IPS DF 6.9 (cell line): ENCODE results near the gene TNRC18.

Experiments
- DNase-seq: peaks from one replicate; pipeline ENCODE4 v3.0.0-alpha.2; 2013; ENCODE audit warnings: low read depth, low spot score
- H3K27ac ChIP-seq: one replicate; pipeline ENCODE4 v1.5.1; 2013; ENCODE audit warnings: low read length, control low read depth
- H3K27me3 ChIP-seq: 2 replicates; pipeline ENCODE4 v1.6.1; 2013; ENCODE audit warnings: mild to moderate bottlenecking, low read length; ENCODE audit not compliant: control insufficient read depth, insufficient read depth
- H3K36me3 ChIP-seq: 2 replicates; pipeline ENCODE4 v1.6.1; 2013; ENCODE audit warnings: low read length; ENCODE audit not compliant: control insufficient read depth, insufficient read depth
- H3K4me1 ChIP-seq: 2 replicates; pipeline ENCODE4 v1.6.1; 2013; ENCODE audit warnings: low read length; ENCODE audit not compliant: control insufficient read depth, insufficient read depth
- H3K4me3 ChIP-seq: 2 replicates; pipeline ENCODE4 v1.5.1; 2013; ENCODE audit warnings: mild to moderate bottlenecking, low read length
- H3K9me3 ChIP-seq: 2 replicates; pipeline ENCODE4 v1.6.1; 2013; ENCODE audit warnings: low read length, inconsistent platforms; ENCODE audit not compliant: control insufficient read depth, insufficient read depth
- WGBS: extraction: QIAGEN DNeasy Blood & Tissue Kit; methylation state at CpG from one replicate; pipeline ENCODE4 v1.1.7; 2013; ENCODE audit warnings: mixed read lengths, missing lambda C conversion rate; ENCODE audit not compliant: insufficient read length, insufficient coverage; 5-methylcytosine and 5-hydroxymethylcytosine counted together

Gene TNRC18

DNA sequence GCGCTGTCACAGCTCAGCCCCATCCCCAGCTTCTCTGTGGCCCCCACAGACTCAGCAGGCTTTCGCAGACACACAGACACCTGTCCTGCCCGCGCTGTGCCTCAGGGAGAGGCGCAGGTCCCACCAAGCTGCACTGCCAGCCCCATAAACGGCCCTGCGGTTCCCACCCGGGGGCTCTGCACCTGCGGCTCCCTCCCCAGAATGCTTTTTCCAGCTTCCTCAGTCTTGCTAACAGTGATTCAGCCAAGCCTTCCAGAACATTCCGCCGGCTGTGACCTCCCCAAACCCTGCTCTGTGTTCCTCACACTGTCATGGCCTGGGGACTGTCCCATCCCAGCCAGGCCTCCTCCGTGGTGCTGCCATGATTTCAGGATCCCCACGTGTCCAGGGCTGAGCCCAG lies 27.8 kb upstream of the TNRC18 start:
- no CpG with 5 or more reads among the region's 13 CpGs for whole genome bisulfite sequencing
- Histone ChIP-seq H3K36me3 (no peaks in the 10 kb centered on the region), H3K4me1 (0 out of 2 replicates have a peak, but pooled peaks cover 2% of the 10 kb centered on the region), H3K9me3 (no peaks in the 10 kb centered on the region), H3K27ac (no peak overlapping the region), H3K4me3 (no peak overlapping the region), H3K27me3 (no peaks in the 10 kb centered on the region)
- no peak for DNase-seq

DNA sequence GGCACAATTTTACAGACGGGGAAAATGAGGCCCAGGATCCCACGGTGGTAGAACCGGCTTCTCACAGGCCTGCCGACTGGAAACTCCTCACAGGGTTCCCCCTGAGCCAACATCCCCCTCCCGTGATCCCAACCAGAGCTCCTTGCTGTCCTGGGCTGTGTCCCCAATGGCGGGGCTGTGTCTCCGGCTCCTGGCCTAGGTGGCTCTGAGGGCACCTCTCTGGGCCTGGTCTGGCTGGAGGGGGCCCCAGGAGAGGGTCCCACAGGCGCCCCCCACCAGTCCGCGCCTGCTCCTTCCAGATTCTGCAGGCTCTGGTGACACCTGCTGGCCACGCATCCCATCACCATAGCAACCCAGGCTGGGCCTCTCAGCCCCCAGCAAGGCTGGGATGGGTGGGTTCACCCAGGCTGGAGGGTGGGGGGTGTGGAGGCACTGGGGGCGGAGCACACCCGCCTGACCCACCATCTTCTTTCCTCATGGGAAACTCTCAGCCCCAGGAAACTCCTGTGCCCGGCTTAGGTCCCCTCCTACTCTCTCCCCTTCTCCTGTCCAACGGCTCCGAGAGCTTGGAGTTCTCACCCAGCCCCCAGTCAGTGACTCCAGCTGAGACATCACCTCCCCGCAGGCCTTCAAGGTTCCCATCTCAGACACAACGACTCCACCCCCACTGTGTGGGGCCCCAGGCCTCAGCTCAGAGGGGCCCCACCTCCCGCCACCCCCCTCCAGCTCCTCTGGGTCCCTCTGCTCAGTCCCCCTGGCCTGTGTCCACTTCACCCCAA lies 27.1 kb upstream of the TNRC18 start:
- 0 out of 2 replicates have a peak, but pooled peaks cover 2% of the 10 kb centered on the region for H3K4me1 ChIP-seq
- WGBS: no CpG with 5 or more reads among the region's 19 CpGs

DNA sequence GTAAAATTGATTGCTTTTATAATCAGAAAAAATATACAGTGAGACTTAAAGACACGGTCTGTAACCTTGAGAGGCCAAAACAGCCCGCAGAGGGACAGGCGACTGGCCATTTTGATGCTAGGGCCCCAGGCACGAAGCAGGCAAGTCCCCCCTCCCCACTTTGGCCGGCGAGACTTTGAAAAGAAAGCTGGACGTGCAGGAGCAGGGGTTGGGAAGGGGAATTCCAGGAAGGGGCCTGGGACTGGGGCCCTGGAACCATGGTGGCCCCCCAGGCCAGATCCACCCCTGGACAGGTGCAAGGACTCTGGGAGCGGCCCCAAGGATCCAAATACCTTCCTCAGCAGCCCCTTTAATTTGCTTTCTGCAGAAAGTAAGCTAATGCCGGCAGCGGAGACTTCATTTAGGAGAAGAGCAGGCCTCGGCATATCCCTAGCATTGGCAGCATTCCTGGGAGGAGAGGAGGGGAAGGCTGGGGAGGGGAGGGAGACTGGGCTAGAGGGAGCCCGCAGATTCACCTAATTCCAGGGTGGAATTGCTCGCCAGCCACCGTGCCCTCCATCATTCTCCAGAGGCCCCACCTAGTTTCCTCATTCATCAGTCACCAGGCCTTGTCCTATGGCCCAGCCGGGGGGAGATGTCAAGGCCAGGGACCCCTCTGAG lies 24.9 kb upstream of the TNRC18 start:
- Histone ChIP-seq H3K27ac (no peak overlapping the region), H3K4me3 (no peak overlapping the region), H3K4me1 (0 out of 2 replicates have a peak, but pooled peaks cover 2% of the 10 kb centered on the region), H3K27me3 (no peaks in the 10 kb centered on the region), H3K36me3 (no peaks in the 10 kb centered on the region), H3K9me3 (no peaks in the 10 kb centered on the region)
- no peak for DNase-seq
- no CpG with 5 or more reads among the region's 15 CpGs for WGBS

More for the DNA sequence above, 27.1 kb upstream of the TNRC18 start:
- peak; percentile 58 for DNase-seq
- Histone ChIP-seq H3K27me3 (no peaks in the 10 kb centered on the region), H3K4me3 (no peak overlapping the region), H3K27ac (no peak overlapping the region), H3K9me3 (no peaks in the 10 kb centered on the region), H3K36me3 (no peaks in the 10 kb centered on the region)

DNA sequence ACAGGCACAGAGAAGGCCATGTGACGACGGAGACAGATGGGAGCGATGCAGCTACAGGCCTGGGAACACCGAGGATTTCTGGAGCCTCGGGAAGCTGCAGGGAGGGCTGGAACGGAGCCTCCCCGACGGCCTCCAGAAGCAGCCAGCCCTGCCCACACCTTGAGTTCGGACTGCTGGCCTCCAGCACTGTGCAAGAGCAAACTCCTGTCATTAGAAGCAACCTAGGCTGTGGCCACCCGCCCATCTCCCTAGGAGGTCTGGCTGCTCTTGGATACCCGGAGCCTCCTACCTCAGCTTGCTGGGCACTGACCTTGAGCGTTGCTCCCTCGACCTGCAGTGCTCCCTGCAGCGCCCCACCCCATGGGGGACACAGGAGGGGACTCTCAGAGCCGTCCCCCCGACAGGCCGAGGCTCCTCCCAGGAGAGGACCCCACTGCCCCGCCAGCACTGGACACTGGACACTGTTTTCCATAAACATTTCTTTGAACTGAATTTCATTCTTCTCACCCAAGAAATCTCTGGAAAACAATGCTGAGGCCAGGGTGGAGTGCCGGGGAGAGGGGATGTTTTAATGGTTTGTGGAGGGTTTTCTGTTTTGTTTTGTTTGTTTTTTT lies 22.5 kb upstream of the TNRC18 start:
- no peak overlapping the region for H3K27ac ChIP-seq
- H3K4me1 ChIP-seq: 0 out of 2 replicates have a peak, but pooled peaks cover 2% of the 10 kb centered on the region
- no peaks in the 10 kb centered on the region for H3K36me3 ChIP-seq
- no peak overlapping the region for H3K4me3 ChIP-seq
- no peak for DNase-seq
- no peaks in the 10 kb centered on the region for H3K9me3 ChIP-seq
- no CpG with 5 or more reads among the region's 19 CpGs for WGBS
- H3K27me3 ChIP-seq: no peaks in the 10 kb centered on the region

DNA sequence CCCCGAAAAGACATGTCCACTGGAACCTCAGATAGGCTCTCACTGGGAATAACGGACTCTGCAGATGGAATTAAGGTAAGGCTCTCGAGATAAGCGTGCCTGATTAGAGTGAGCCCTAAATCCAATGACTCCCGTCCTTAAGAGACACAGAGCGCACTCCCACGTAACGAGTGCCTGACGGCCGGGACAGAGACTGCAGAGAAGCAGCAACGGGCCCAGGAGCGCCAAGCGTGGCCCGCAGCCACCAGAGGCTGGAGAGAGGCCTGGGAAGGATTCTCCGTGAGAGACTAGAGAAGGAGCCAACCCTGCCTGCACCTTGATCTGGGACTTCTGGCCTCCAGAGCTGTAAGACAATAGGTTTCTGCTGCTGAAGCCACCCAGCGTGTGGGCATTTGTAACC lies 20.0 kb upstream of the TNRC18 start:
- Histone ChIP-seq H3K27me3 (no peaks in the 10 kb centered on the region), H3K4me3 (no peak overlapping the region), H3K4me1 (no peaks in the 10 kb centered on the region; the same call in 1 of the 2 replicates), H3K27ac (no peak overlapping the region), H3K9me3 (no peaks in the 10 kb centered on the region), H3K36me3 (no peaks in the 10 kb centered on the region)
- DNase-seq: no peak
- no CpG with 5 or more reads among the region's 16 CpGs for WGBS

DNA sequence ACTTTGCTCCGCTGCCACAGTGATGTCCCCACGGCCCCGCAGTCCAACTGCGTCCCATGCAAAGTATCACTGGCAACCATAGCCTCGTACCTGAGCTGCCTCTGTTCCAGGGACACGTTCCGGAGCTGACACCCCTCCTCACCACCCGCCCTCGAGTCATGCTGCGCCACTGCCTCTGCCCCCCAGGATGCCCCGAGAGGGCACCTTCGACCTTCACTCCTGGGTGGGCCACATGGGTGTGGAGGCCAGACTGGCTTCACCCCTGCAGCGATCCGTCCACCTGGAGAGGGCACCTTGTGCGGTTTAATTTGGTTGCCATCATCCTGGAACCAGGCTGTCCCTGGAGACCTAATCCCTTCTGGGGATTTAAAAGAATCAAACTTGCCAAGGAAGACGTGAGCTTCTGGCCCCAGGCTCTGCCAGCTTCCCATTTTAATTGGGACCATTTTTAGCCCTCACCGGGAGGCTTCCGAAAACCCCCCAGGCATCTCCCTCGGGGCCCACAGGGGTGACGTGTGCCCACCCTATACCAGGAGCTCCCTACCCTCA lies 19.2 kb upstream of the TNRC18 start:
- Histone ChIP-seq H3K27ac (no peak overlapping the region), H3K4me3 (no peak overlapping the region), H3K36me3 (no peaks in the 10 kb centered on the region), H3K27me3 (no peaks in the 10 kb centered on the region), H3K4me1 (no peaks in the 10 kb centered on the region; the same call in 1 of the 2 replicates), H3K9me3 (no peaks in the 10 kb centered on the region)
- no peak for DNase-seq
- no CpG with 5 or more reads among the region's 20 CpGs for WGBS

DNA sequence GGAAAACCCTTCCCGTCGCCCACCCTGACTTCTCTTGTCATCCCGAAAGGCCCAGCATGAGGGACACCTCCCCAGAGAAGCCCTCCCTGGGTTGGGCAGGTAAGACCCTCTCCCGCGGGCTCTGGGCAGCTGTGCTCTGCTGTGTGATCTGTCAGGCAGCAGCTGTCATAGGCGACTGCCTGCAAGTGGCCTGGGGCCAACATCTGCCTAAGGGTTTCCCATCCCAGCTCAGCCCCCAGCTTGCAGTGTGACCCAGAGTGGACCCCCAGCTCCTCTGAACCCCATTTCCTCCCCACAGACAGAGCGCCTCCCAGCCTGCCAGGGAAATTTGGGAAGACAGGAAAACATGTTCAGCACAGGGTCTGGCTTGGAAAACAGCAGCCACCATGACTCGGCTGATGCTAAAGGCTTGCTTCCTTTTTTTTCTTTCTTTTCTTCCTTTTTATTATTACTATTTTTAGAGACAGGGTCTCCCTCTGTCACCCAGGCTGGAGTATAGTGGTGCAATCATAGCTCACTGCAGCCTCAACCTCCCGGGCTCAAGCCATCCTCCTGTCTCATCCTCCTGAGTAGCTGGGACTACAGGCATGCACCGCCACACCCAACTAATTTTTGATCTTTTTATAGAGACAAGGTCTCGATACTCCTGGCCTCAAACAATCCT lies 18.3 kb upstream of the TNRC18 start:
- no CpG with 5 or more reads among the region's 11 CpGs for WGBS
- Histone ChIP-seq H3K36me3 (no peaks in the 10 kb centered on the region), H3K4me3 (no peak overlapping the region), H3K27me3 (no peaks in the 10 kb centered on the region), H3K9me3 (no peaks in the 10 kb centered on the region), H3K27ac (no peak overlapping the region), H3K4me1 (no peaks in the 10 kb centered on the region; the same call in 1 of the 2 replicates)
- DNase-seq: no peak

DNA sequence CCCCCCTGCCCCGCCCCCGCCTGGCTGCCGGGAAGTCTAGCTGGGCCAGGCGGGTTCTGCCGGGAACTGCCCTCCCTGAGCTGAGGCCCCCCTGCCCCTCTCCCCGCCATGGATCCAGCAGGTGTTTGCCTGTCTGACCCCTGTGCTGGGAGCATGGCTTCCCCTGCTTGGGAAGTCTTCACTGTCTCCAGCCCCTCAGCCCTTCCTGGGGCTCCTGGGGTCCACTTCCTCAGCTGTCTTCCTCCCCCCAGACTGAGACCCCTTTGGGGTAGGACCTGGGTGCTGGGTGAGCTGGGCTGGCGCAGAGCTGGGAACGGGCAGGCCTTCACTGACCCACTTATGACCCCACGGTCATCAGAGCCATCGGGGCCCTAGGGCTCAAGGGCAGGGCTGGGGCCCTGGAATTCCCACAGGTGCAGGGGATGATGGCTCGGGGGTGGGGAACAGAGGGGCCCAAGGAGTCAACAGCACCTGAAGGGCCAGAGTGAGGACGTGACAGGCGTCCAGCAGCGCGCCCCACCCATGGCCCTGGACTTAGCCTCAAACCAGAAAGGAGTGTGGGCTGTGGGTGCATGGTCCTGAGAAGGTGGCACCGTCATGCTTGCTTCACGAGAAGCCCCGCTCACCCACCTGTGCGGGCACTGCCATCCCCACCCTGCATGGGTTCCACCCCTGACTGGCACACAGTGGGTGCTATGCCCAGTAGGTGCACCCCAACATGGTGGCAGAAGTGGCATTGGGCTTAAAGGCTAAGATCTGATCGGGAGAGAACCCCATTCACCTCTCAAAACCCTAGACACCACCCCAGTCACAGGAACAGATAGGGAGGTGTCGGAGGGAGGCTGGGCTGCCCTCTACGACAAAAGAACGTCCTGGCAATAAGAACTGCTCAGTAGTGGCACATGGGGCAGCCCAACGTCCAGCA lies 16.2 kb upstream of the TNRC18 start:
- DNase-seq: no peak
- WGBS: no CpG with 5 or more reads among the region's 24 CpGs
- Histone ChIP-seq H3K27me3 (no peaks in the 10 kb centered on the region), H3K27ac (no peak overlapping the region), H3K9me3 (no peaks in the 10 kb centered on the region), H3K4me1 (no peaks in the 10 kb centered on the region; the same call in 1 of the 2 replicates), H3K36me3 (no peaks in the 10 kb centered on the region), H3K4me3 (no peak overlapping the region)

DNA sequence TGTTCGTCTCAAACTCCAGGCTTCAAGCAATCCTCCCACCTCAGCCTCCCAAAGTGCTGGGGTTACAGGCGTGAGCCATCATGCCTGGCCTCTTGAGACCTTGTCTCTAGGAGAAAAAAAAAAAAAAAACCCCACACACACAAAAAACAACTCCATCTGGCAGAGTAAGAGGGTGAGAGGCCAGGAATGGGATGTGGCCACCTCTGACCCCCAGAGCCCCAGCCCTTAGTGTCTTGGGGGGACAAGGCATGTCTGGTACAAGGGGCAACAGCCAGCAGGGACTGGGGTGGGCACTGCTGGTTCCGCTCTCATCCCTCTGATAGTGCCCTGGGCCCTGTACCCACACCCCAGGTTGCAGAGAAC lies 15.6 kb upstream of the TNRC18 start:
- no peak overlapping the region for H3K4me3 ChIP-seq
- H3K36me3 ChIP-seq: no peaks in the 10 kb centered on the region
- DNase-seq: no peak
- no peaks in the 10 kb centered on the region for H3K9me3 ChIP-seq
- H3K4me1 ChIP-seq: no peaks in the 10 kb centered on the region; the same call in 1 of the 2 replicates
- H3K27me3 ChIP-seq: no peaks in the 10 kb centered on the region
- no CpG with 5 or more reads among the region's 3 CpGs for WGBS
- no peak overlapping the region for H3K27ac ChIP-seq
